Mucosa of rectum (tissue), 2 donors: ENCODE results near the gene CDCA4.

Source experiments
- H3K27ac ChIP-seq, 2 donors: one replicate each; pipeline ENCODE4 v1.7.0; 2013; ENCODE audit warnings: inconsistent platforms in 2 of 2, low read depth in 2 of 2, low read length in 2 of 2
- H3K27me3 ChIP-seq, 2 donors: one replicate each; pipeline ENCODE4 v1.7.0; 2013; ENCODE audit warnings: low read length in 2 of 2; ENCODE audit not compliant: control insufficient read depth in 2 of 2, insufficient read depth in 2 of 2
- H3K36me3 ChIP-seq, 2 donors: one replicate each; pipeline ENCODE4 v1.7.0; 2013; ENCODE audit warnings: low read length in 2 of 2; ENCODE audit not compliant: control insufficient read depth in 2 of 2, insufficient read depth in 2 of 2
- H3K4me1 ChIP-seq, 2 donors: one replicate each; pipeline ENCODE4 v1.7.0; 2013; ENCODE audit warnings: low read length in 2 of 2, mild to moderate bottlenecking in 1 of 2; ENCODE audit not compliant: control insufficient read depth in 2 of 2, insufficient read depth in 2 of 2
- H3K4me3 ChIP-seq, 2 donors: one replicate each; pipeline ENCODE4 v1.7.0; 2013; ENCODE audit warnings: low read length in 2 of 2
- H3K9ac ChIP-seq, 2 donors: one replicate each; pipeline ENCODE4 v1.7.0; 2013; ENCODE audit warnings: low read length in 2 of 2, low read depth in 1 of 2, mild to moderate bottlenecking in 1 of 2
- H3K9me3 ChIP-seq, 2 donors: one replicate each; pipeline ENCODE4 v1.7.0; 2013; ENCODE audit warnings: low read length in 2 of 2; ENCODE audit not compliant: control insufficient read depth in 2 of 2
- donor health status: healthy.
- donor health status: Normal muscosa, but diverticular disease.

Gene CDCA4

GRCh38 chr14:105006831-105007592 is 13.9 kb downstream of the CDCA4 start:
- Histone ChIP-seq H3K9ac (no peak overlapping the region), H3K27ac (no peak overlapping the region), H3K4me1 (no peaks in the 10 kb centered on the region), H3K27me3 (no peaks in the 10 kb centered on the region), H3K4me3 (no peak overlapping the region), H3K36me3 (peaks cover 17 to 18% of the 10 kb centered on the region in 2 donors), H3K9me3 (no peaks in the 10 kb centered on the region)

DNA sequence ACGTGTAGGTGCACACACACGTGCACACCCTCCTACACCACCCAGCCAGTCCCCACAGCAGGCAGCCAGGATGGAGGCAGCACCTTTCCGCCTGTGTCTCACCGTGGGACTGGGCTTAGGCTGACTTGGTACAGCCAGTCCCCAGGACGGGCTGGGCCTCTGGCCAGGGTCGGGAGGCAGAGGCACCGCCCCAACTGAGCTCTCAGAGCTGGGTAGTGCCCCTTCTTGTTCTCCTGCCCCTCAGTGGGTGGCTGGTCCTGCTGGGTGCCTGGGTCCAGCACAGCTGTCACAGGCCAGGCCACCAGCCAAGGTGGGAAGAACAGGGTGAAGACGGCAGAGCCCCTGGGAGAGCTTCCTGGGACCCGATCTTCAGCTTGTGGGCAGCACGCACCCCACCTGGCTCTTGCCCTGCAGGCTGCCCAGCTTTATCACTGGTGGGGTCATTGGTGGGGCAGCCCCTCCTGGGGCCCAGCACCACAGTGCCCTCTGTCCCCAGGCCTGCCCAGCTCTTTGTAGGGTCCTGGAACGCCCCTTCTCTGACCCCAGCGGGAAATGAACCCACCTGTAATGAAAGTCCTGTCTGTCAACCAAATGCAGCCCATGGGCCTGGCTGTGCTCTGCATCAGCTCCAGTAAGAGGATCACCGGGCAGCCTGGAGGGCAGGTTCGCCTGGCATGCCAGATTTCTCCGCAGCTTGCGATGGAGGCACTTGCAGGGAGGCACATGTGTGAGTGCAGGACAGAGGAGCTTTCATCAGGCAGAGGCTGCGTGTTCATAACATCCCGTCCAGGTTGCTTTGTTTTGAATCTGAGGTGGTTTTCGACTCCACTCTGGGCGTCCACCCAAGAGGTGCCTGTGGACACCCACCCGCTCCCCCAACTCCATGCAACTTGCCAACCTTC is 14.7 kb downstream of the CDCA4 start:
- Histone ChIP-seq H3K9ac (no peak overlapping the region), H3K27ac (no peak overlapping the region), H3K4me3 (no peak overlapping the region), H3K36me3 (peaks cover 12 to 16% of the 10 kb centered on the region in 2 donors), H3K9me3 (no peaks in the 10 kb centered on the region), H3K4me1 (no peaks in the 10 kb centered on the region), H3K27me3 (no peaks in the 10 kb centered on the region)

GRCh38 chr14:105005329-105005928 is 15.5 kb downstream of the CDCA4 start:
- Histone ChIP-seq H3K4me3 (no peak overlapping the region), H3K27ac (no peak overlapping the region), H3K9ac (no peak overlapping the region), H3K27me3 (no peaks in the 10 kb centered on the region), H3K36me3 (peaks cover 6 to 11% of the 10 kb centered on the region in 2 donors), H3K4me1 (no peaks in the 10 kb centered on the region), H3K9me3 (no peaks in the 10 kb centered on the region)

- Histone ChIP-seq H3K9me3 (no peaks in the 10 kb centered on the region), H3K36me3 (peaks cover 0 to 3% of the 10 kb centered on the region in 2 donors), H3K27me3 (no peaks in the 10 kb centered on the region), H3K4me1 (no peaks in the 10 kb centered on the region), H3K9ac (no peak overlapping the region), H3K27ac (no peak overlapping the region), H3K4me3 (no peak overlapping the region)
These were observed 21.5 kb downstream of the CDCA4 start for GRCh38 chr14:104999361-104999760.

DNA sequence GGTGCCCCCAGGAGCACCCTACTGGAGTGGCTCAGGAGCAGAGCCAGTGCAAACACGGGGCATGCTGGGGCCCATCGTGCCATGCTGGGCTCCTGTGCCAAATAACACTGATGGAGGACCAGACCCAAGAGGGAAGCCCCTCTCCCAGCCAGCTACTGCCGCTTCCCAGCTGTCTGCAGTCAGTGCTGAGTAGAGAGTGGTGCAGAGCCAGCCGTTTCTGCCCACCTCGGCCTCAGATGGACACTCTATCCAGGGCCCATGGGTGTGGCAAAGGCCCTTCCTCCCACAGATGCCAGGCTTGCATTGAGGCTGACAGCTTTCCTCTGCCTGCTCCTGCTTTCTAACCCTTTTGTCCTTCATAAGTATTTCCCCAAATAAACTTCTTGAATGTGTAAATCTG is 22.1 kb downstream of the CDCA4 start:
- H3K36me3 ChIP-seq: peaks cover 0 to 5% of the 10 kb centered on the region in 2 donors
- no peak overlapping the region for H3K9ac ChIP-seq
- no peaks in the 10 kb centered on the region for H3K4me1 ChIP-seq
- H3K9me3 ChIP-seq: no peaks in the 10 kb centered on the region
- H3K4me3 ChIP-seq: no peak overlapping the region
- H3K27me3 ChIP-seq: no peaks in the 10 kb centered on the region
- no peak overlapping the region for H3K27ac ChIP-seq

DNA sequence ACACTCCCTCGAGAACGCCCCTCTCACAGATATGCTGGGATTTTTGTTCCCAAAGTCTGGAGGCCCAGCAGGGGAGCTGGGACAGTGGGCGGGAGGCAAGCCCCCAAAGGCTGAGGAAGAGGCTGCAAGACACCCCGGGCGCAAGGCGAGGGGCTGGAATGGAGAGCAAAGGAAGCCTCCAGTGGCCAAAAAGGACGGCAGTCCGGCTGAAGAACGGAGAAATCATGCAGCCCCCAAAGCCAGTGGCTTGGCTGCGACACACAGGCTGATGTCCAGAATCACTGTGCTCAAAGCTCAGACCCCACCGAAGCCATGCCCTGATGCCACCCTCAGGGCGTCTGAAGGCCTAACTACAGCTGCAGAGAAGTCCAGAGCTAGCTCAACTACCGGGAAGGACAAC is 24.4 kb downstream of the CDCA4 start:
- H3K4me3 ChIP-seq: no peak overlapping the region
- no peak overlapping the region for H3K27ac ChIP-seq
- no peak overlapping the region for H3K9ac ChIP-seq
- no peaks in the 10 kb centered on the region for H3K4me1 ChIP-seq
- H3K27me3 ChIP-seq: no peaks in the 10 kb centered on the region
- peaks cover 6 to 8% of the 10 kb centered on the region in 2 donors for H3K36me3 ChIP-seq
- no peaks in the 10 kb centered on the region for H3K9me3 ChIP-seq

DNA sequence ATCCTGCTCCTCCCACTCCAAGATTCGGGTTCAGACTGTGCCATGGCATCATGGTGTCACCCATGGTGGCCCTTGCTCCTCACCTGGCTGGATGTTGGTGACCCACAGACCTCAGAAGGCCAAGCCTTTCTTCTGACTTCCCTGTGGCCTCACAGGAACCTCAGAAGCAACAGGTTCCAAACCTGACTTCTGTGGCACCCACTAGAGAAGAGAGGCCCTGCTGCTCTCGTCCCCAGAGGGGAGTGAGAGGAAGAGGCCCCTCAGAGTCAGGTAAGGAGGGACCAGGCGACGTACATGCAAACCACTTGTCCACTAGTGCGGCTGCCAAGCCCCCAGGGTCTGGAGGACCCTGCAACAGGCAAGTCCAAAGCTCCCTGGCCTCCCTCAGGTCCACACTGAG is 24.9 kb downstream of the CDCA4 start:
- Histone ChIP-seq H3K36me3 (peaks cover 6 to 8% of the 10 kb centered on the region in 2 donors), H3K27me3 (no peaks in the 10 kb centered on the region), H3K27ac (no peak overlapping the region), H3K9ac (no peak overlapping the region), H3K4me3 (no peak overlapping the region), H3K4me1 (no peaks in the 10 kb centered on the region), H3K9me3 (no peaks in the 10 kb centered on the region)

DNA sequence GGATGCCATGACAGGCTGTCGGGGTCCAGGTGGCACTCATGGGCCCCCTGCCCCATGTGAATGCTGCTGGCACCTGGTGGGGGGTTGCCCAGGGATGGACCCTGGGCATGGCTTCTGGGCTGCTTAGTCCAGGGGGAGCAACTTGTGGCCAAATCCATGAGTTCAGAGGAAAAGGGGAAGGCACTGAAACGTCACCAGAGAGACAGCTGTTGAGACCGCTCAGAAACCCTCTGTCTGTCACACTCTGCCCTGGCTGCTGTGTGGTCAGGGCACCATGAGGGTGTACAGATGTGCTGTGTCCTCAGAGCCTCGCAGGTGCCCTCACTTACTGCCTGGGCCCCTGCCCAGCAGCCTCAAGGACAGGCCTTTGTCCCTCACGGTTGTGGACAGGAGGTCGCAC is 25.9 kb downstream of the CDCA4 start:
- Histone ChIP-seq H3K4me1 (no peaks in the 10 kb centered on the region), H3K27ac (no peak overlapping the region), H3K4me3 (no peak overlapping the region)

GRCh38 chr14:104993808-104994591 is 26.9 kb downstream of the CDCA4 start:
- no peaks in the 10 kb centered on the region for H3K9me3 ChIP-seq
- no peak overlapping the region for H3K9ac ChIP-seq
- no peaks in the 10 kb centered on the region for H3K27me3 ChIP-seq
- peaks cover 6 to 8% of the 10 kb centered on the region in 2 donors for H3K36me3 ChIP-seq
- H3K27ac ChIP-seq: no peak overlapping the region
- no peaks in the 10 kb centered on the region for H3K4me1 ChIP-seq
- H3K4me3 ChIP-seq: no peak overlapping the region

More for the DNA sequence above, 25.9 kb downstream of the CDCA4 start:
- H3K9me3 ChIP-seq: no peaks in the 10 kb centered on the region
- no peaks in the 10 kb centered on the region for H3K27me3 ChIP-seq
- H3K36me3 ChIP-seq: peaks cover 6 to 8% of the 10 kb centered on the region in 2 donors
- H3K9ac ChIP-seq: no peak overlapping the region
